CD4-positive, alpha-beta T cell treated with Interleukin-15 for 4 hours (primary cell): ENCODE measurements around the gene INSIG2.

Source experiments
- DNase-seq: peaks from one replicate; pipeline ENCODE4 v3.0.0-alpha.2; 2020; ENCODE audit warnings: low spot score

The INSIG2 gene

DNA sequence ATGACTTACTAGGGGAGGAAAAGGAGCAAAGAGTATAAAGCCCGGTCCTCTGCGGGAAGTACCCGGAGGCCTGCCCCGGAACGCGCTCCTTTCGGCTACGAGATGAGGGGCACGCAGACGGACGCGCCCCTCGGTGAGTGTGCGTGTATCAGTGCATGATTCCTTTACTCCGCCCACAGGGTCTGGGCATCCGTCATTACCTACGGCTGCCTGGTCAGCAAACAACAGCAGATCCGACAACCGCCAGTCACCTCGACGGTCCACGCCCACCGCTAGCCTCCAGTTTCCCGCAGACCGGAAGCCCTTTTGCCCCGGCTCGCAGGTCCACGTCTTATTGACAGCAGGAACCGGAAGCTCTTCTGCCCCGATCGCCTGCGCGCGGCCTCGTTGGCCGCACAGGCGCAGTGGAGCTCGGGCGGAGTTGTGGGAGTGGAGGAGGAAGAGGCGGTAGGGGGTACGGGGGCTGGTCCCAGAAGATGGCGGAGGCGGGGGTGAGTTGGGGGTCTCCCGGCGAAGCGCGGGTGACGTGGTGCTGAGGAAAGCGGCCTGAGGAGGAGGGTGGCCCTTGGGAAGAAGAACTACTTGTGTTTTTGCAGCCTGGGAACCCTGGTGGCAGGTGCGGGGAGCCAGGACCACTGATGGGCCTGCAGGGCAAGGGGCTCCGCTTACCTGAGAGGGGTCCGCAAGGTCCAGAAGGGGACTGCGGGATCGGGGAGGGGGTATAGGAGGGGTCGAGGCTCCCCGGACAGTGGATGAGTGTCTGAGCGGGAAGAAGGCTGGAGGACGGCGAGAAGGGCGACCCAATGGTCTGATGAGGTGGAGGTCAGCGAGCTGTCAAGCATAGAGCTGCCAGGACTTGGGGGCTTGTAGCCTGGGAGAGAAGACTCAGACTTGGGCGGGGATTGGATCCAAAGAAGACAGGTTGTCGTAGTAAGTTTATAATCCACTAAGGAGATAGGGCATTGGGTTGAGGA lies at the start of gene INSIG2:
TSS of gene INSIG2 (plus strand) at position 421 of the 974 bp plus-strand sequence. CDS start 8,086 bp downstream, outside the sequence.
- DNase-seq, result peak; percentile 90

- DNase-seq, result no peak
Measured at GRCh38 chr2:118040891-118041290, 47.4 kb upstream of the INSIG2 start.

- DNase-seq, result no peak
Measured at GRCh38 chr2:118044103-118044716, 44.1 kb upstream of the INSIG2 start.

- no peak for DNase-seq
Measured at GRCh38 chr2:118044854-118045253, 43.4 kb upstream of the INSIG2 start.

DNA sequence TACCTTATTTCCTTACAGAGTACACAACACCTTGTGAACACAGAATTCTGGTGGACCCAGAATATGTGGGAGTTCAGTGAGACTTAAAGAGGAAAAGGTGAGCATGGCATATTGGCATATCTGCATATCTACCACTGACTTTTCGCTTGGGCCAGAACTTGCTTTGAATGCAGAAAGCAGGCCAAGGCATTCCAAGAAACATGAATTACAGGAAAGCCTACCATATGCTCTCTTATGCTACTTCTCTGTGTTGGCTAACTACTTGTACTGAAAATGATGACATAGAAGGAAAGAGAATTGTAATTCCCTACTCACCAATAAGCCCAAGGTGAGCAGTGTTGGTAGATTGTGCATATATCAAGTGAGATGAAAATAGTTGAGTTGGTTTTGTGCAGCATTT lies 43.0 kb upstream of the INSIG2 start:
- no peak for DNase-seq

DNA sequence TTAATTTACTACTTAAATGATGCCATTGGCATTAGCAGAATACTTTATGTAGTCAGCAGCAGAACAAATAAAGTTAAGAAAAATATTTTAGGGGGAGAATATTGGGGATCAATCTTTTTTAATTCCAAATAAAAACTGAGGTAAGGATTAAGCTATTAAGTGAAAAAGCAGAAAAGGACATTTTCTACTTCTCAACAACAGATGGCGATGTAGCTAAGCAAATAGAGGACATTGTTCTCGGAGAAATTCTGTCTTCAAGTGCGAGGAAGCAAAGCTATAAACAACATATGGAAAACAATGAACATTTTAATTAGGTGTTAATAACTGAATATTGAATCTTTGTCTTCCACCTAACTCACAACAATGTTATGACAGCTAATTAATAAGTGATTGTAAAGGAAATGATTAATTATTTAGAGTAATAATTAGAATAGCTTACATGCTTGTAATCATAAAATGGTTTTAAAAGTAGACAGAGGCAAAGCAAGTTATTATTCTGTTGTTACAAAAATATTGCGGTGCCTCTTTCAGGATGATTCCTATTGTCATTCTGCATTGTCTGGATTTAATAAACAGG lies 41.5 kb upstream of the INSIG2 start:
- peak; percentile 29 for DNase-seq

DNA sequence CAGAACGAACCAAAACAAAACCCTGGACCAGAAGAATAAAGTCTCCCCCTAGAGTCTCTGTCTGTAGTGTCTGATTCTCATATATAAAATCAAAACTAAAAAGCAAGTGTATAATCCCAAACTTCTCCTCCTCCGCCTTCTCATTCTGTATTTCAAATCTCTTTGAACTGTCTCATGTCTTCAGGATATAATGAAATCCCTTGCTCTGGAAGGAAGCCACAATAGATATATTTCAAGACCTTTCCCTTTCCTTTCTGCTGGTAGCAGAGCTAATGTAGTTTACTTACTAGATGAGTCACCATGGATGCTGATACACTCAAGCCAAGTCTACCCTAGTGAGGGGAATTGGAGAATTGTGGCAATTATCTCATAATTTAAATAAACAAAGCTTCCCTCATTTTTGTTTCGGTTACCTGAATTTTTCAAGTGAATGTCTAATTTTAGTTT lies 40.9 kb upstream of the INSIG2 start:
- DNase-seq, result no peak

DNA sequence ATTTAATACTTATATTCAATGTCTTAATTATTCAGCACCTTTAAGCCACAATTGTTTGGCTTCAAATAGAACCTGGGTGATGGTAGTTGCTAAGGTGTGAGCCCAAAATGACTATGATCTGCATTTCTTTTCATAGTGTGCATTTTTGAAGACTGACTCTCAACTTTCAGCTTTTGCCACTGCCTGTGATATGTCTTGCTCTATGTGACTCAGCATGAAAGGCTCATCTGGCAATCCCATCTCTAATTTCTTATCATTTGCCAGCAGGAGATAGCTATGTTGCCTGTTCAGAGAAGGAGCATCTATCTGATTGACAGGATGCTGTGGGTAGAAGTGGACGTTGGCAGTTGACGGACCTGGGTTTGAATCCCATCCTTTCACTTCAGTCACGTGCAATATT lies 39.9 kb upstream of the INSIG2 start:
- no peak for DNase-seq

DNA sequence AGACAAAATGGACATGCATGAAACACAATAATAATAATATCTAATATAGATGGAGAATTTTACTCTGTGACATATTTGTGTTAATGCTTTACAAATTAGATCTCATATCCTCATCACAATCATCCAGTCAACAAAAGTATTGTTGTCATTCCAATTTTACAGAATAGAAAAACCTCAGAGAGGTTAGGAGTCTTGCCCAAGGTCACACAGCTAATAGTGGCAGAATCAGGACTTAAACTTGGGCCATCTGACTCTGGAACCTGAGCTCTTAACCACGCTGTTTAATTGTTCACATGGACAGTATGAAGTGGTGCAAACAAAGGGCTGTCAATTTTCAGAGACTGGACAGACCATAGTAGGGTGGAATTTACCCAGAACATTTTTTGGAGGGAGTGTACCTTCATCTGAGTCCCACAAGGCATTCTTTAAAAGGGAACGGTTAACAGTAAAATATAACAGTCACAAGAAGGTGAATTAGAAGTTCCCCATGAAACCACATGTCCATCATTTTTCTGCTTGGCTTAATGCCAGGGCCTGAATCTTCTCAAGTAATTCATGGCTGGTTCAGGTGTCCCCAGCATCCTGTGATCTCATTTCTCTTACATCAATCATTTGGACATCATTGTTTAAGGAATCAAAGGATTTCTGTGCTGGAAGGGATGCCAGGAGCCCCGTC lies 39.0 kb upstream of the INSIG2 start:
- DNase-seq, result no peak

DNA sequence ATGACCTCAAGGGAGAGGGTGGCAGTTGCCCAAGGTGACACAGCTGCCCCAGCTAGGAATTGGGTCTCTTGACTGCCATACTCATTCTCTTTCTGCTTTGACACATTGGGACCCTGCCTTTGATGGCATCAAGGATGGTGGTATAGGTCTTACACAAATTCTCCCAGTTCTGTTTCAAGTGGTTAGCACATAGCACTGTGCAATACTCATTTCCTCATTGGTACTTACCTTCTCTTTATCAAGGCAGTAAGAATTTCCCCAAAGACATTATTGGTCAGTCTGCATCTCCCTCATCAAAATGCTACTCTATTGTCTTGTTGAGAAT lies 38.5 kb upstream of the INSIG2 start:
- no peak for DNase-seq

DNA sequence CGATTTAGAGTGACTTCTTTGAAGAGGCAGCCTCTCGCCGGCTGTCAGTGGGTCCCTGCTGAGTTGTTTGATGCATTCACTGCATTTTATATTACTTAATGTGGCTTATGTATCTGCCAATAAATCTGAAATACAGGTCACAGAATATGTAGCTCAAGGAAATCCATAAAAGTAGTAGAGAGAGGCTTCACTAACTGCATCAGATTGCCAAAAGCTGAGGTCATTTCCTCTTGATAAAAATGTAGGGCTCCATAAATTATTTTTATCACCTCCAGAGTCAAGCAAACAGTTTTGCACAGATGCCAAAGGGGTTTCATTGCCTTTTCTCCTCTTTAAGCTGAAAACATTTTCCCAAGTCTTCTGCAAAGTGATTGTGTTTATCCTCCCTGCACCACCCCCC lies 37.9 kb upstream of the INSIG2 start:
- no peak for DNase-seq

DNA sequence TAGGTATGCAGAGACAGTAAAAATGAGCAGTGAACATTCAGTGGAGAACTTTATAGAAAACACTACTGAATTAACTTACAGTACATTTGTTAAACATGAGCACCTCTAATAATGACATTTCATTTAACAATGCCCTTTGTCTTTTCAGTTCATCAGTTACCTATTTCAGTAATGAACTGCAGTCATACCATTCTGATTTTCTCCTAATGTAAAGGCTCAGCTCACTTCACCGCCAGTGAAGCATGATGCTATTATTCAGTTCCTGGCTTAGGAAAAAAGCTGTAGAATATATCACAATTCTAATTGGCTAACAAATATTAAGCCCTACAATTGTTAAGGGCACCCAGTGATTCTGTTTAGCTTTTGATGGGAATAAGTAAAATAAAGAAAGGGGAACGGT lies 37.3 kb upstream of the INSIG2 start:
- no peak for DNase-seq

DNA sequence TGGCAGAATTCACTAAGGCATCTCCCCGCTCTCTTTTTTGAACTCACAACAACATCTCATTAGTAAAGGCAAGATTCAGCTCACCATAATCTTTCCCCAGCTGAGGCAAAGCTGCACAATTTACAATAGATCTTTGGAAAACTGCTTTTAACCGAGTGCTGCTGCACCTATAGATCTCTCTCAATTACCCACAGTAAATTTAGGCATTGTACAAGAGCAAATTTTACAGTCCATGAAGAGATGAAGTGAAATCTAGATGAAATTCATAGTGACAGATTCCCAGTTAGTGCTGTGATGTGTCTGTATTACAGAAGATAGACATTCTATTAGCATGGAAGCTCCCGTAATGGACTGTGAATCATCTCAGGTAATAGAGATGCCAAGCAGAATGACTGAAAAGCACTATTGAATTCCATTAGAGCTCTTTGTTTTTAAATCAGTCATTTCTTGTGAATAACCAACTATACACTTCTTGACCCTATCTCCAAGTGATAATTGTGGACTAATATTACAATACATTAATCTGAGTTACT lies 36.4 kb upstream of the INSIG2 start:
- DNase-seq, result no peak

DNA sequence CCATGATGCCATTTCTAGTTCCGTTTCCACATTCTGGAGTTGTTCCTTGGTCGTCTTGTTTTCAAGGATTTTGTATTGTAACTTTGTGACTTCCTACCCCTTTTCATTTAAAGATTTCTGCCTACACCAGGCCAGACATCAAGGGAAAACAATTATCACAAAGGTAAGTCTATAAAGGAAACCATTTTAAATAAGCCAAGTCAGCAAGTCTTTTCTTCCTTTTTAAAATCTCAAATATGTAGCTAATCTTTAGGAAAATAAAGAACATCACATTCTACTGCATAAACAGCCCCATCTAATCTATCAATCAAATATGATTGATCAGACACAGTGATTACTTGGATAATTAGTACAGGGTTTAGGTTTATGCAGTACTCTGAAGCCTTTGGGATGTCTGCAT lies 35.8 kb upstream of the INSIG2 start:
- no peak for DNase-seq

DNA sequence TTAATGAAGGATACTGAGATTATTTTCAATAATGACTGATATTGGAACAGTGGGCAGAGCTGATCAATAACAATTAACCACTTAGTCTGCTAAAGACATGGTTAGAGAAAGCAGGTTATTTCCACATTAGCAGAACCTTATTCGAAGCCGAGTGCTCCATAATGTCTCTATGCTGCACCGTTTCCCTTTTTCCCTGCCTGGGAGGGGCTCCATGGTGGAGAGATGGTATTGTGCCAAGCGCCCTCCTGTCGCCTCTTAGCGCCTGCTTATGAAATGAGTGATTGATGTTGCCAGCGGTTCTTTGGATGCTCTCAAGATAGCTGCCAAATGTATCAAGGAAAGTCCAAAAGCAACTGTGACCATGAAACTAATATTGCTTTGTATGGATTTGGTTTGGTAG lies 34.6 kb upstream of the INSIG2 start:
- no peak for DNase-seq

DNA sequence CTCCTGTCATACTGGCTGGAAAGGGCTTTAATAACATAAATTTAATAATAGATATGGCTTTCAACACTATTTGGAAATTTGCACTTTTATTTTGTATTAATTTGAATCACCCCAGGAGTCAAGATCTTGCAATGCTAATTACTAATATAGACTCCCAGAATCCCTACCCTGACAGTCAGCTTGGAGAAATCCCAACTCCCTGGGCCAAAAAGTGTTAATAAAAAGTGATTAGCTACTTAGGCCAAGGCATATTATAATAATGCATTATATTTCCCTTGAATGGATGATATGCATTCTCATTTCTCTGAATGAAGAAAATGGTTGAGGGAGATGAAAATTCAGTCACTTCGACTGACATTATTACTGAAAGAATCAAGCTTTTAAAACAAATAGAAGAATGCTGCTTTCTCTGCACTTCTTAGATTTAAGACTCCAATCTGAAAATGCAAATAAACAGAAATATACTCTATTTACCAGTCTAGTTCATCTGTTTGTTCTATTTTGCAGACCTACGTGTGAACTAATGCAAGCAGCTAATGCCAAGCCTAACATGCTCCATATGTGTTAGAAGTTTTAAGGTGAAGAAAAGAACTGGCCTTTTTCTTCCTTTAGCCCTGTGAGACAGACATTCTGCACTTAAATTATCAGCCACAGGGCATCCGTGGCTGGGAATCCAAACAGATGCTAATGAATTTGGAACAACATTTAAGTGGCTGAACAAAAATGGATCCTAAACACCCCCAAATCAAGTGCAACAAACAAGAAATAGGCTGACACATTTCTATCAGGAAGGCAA lies 33.9 kb upstream of the INSIG2 start:
- DNase-seq, result no peak

DNA sequence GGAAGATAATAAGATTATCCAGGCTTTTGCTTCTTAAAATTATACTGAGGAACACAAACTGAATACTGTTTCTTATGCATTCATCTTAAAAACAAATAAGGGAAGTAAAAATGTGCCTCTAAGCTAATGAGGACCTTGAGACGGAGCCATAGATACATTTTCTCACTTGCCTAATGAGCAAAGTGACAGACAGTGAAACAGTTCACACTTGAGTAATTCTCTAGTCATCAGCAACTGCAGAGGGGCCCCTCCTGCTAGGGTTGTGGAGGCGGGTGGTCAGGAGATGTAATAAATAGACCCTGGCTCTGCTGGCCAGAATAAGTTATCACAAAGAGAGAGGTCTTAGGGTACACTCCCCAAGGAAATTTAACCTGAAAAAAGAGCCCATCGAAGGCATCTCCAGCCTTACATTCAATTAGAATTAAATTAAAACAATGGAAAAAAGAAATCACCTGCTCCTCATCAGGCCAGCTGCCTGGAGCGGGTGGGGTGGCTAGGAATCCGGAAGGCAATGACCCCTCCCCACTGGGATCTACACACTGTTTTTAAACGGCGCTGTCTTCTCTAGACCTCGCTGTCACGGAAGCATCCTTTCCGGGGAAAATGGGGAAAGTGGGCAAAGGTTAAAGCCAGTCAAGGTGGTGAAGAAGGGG lies 32.6 kb upstream of the INSIG2 start:
- no peak for DNase-seq

GRCh38 chr2:118056165-118056534 lies 32.1 kb upstream of the INSIG2 start:
- DNase-seq, result no peak

- DNase-seq, result no peak
Measured at GRCh38 chr2:118056801-118057200, 31.5 kb upstream of the INSIG2 start.

GRCh38 chr2:118058951-118059350 lies 29.3 kb upstream of the INSIG2 start:
- no peak for DNase-seq

DNA sequence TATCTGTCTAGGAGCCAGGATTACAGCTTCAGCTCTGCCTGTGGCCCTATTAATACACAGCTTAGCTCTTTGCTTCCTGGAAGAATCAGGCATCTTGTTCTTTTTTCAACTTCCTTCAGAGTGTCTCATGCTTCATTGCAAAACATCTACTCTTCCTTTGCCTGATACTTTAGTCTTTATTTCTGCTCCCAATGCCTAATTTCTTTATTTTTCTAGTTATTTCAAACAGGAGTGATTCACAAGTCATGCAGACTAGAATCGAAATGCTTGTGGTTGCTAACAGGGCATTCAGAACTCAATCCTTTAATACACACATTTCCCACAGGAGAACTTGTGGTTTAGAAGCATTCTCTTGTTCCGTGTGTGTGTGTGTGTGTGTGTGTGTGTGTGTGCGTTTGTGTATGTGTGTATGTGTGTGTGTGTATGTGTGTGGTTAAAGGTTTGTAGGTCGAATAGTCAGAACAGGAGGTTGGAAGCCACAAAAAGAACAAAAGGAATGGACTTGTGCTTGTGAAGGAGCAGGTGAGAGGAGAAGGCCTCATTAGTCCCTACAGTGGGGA lies 28.3 kb upstream of the INSIG2 start:
- no peak for DNase-seq
